ENCODE measurements around the gene C5orf34. TPM values are rescaled to one million over a fixed set of nuclear protein-coding genes. Genes with fewer than 3 reads are reported as not detected.
"Not testable (repeated sequence)": the region's sequence is repeated elsewhere in the genome, so short reads cannot be mapped to it uniquely, and the experiment has no call there.

C5orf34 gene
- total RNA-seq, 2 donors from 2014 or later, result 0.51 to 0.56 TPM

DNA sequence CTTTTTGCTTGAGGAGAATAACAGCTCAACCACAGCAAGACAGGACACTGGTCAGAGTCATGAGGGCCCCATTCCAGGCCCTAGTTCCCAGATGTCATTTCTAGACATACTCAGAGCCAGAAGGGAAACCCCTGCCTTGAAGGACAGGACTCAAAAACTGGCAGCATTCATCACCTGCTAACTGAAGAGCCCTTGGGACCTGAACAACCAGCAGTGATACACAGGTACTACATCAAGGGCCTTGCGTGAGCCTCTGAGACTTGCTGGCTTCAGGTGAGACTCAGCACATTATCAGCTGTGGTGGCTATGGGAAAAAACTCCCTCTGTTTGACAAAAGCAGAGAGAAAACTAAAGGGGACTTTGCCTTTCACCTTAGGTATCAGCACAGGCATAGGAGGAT is 53.9 kb downstream of the C5orf34 start:
- no peaks in the 10 kb centered on the region for H3K27me3 ChIP-seq
- H3K9me3 ChIP-seq, result peaks cover 2 to 4% of the 10 kb centered on the region in 2 donors
- no peak overlapping the region for H3K4me3 ChIP-seq
- H3K27ac ChIP-seq, result no peak overlapping the region
- TF ChIP-seq, protein P1, sequence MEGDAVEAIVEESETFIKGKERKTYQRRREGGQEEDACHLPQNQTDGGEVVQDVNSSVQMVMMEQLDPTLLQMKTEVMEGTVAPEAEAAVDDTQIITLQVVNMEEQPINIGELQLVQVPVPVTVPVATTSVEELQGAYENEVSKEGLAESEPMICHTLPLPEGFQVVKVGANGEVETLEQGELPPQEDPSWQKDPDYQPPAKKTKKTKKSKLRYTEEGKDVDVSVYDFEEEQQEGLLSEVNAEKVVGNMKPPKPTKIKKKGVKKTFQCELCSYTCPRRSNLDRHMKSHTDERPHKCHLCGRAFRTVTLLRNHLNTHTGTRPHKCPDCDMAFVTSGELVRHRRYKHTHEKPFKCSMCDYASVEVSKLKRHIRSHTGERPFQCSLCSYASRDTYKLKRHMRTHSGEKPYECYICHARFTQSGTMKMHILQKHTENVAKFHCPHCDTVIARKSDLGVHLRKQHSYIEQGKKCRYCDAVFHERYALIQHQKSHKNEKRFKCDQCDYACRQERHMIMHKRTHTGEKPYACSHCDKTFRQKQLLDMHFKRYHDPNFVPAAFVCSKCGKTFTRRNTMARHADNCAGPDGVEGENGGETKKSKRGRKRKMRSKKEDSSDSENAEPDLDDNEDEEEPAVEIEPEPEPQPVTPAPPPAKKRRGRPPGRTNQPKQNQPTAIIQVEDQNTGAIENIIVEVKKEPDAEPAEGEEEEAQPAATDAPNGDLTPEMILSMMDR (IDR thresholded peaks at IDR 0.05), result no peak
- peaks cover under 1% of the 10 kb centered on the region for H3K36me3 ChIP-seq
- no peaks in the 10 kb centered on the region for H3K4me1 ChIP-seq
- no peak for DNase-seq (ENCODE audit: low spot score)

DNA sequence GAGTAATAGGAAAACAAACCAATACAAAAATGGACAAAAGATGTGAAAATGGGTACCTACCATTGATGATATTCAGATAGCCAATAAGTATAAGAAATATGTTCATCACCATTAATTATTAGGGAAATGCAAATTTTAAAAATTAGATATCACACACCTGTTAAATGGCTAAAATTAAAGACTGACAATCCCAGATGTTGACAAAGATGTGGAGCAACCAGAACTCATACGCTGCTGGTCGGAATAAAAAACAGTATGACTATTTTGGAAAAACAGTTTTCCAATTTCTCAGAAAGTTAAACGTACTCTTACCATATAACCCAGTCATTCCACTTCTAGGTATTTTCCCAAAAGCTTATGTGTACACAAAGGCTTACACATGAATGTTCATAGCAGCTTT is 58.4 kb downstream of the C5orf34 start:
- Histone ChIP-seq H3K27me3 (no peaks in the 10 kb centered on the region), H3K4me1 (no peaks in the 10 kb centered on the region), H3K4me3 (no peak overlapping the region), H3K27ac (no peak overlapping the region), H3K9me3 (no peaks in the 10 kb centered on the region), H3K36me3 (peaks cover 8% of the 10 kb centered on the region)
- TF ChIP-seq, protein P1 (IDR thresholded peaks at IDR 0.05), result no peak
- DNase-seq (ENCODE audit: low spot score), result no peak

DNA sequence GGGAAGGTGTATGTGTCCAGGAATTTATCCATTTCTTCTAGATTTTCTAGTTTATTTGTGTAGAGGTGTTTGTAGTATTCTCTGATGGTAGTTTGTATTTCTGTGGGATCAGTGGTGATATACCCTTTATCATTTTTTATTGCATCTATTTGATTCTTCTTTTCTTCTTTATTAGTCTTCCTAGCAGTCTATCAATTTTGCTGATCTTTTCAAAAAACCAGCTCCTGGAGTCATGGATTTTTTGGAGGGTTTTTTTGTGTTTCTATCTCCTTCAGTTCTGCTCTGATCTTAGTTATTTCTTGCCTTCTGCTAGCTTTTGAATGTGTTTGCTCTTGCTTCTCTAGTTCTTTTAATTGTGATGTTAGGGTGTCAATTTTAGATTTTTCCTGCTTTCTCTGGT is 73.4 kb downstream of the C5orf34 start:
- H3K36me3 ChIP-seq, result peaks cover 11% of the 10 kb centered on the region
- not testable (repeated sequence) for H3K4me1 ChIP-seq; H3K27me3 ChIP-seq; H3K4me3 ChIP-seq; H3K9me3 ChIP-seq; DNase-seq (ENCODE audit: low spot score); H3K27ac ChIP-seq

DNA sequence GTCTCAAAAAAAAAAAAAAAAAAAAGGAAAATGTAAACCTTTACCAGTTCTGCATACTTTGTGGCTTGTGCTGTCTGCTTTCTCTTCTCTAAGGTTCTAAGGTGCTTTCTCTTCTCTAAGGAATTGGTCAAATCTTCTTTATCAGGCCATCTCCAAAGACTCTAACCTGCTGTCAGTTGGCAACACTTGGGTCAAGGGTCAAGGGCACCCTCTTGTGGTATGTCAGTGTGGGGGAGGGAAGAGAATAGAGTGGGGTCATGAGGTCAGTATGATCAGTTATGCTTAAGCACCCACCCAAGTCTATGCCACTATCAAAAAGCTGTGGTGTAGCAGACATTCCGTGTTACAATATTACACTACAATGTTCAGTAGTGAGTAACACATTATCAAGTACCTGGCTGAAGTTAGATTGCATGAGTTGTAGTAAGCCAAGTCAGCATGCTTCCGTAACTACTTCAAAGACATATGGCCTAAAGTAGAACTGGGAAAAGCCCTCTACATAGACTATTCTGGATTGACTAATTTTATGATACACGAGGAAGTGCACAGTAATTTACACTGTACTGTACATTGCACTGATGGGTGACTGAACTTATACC is 77.8 kb downstream of the C5orf34 start:
- Histone ChIP-seq H3K36me3 (no peaks in the 10 kb centered on the region), H3K27ac (no peak overlapping the region), H3K4me1 (peaks cover 0 to 12% of the 10 kb centered on the region in 2 donors), H3K9me3 (peaks cover 0 to 8% of the 10 kb centered on the region in 2 donors), H3K4me3 (no peak overlapping the region), H3K27me3 (no peaks in the 10 kb centered on the region)
- no peak for DNase-seq (ENCODE audit: low spot score)
- TF ChIP-seq, protein P1 (IDR thresholded peaks at IDR 0.05), result no peak

Other genes starting within 250 kb of the C5orf34 start
- gene HMGCS1, start 201.7 kb downstream of the C5orf34 start, total RNA-seq, result 10 to 100 TPM in 1 of 2 donors, 1 to 10 TPM in 1; 6.3 to 17.5 TPM
- 1 to 10 TPM in 1 of 2 donors, under 1 TPM in 1; 0.30 to 1.3 TPM for gene CCL28, start 102.8 kb downstream of the C5orf34 start, total RNA-seq
- gene TMEM267, start 31.3 kb downstream of the C5orf34 start, total RNA-seq, result 10 to 100 TPM in 1 of 2 donors, 1 to 10 TPM in 1; 6.0 to 10.4 TPM
- 10 to 100 TPM; 68.0 to 80.3 TPM for gene PAIP1, start 41.9 kb upstream of the C5orf34 start, total RNA-seq
- gene NNT, start 88.0 kb upstream of the C5orf34 start, total RNA-seq, result 100 to 1,000 TPM; 109 to 328 TPM

All from right atrium auricular region (tissue), 2 donors.